ENCODE measurements around the gene ANKH.
A peak's percentile ranks its signal among the peaks of the same experiment; 100 is the strongest.

Gene ANKH

GRCh38 chr5:14668181-14668591 lies 203.4 kb downstream of the ANKH start:
- no peak for DNase-seq (ENCODE audit: extremely low read depth, low read depth)
- TF ChIP-seq, protein P1, sequence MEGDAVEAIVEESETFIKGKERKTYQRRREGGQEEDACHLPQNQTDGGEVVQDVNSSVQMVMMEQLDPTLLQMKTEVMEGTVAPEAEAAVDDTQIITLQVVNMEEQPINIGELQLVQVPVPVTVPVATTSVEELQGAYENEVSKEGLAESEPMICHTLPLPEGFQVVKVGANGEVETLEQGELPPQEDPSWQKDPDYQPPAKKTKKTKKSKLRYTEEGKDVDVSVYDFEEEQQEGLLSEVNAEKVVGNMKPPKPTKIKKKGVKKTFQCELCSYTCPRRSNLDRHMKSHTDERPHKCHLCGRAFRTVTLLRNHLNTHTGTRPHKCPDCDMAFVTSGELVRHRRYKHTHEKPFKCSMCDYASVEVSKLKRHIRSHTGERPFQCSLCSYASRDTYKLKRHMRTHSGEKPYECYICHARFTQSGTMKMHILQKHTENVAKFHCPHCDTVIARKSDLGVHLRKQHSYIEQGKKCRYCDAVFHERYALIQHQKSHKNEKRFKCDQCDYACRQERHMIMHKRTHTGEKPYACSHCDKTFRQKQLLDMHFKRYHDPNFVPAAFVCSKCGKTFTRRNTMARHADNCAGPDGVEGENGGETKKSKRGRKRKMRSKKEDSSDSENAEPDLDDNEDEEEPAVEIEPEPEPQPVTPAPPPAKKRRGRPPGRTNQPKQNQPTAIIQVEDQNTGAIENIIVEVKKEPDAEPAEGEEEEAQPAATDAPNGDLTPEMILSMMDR (IDR thresholded peaks at IDR 0.05; ENCODE audit: low read depth, low read length): no peak

DNA sequence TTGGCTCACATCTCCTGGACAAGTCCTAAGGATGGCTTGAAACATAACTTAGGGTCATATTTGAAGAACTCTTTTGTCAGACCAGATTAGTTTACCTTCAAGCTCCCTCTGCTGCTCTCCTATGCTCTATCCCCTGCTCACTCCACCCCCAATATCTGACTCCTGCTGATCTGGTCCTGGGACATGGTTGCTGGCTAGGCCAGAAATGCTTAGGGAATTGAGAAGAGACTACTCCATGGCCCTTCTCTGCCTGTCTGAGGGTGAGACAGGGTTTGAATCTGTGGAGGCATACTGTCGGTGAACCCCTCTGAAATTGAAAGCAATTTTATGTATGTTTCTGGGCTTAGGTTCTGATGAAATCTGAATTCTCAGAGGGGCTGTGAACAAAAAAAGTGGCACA lies 203.8 kb downstream of the ANKH start:
- TF ChIP-seq, protein P1 (IDR thresholded peaks at IDR 0.05; ENCODE audit: low read depth, low read length): no peak
- DNase-seq (ENCODE audit: extremely low read depth, low read depth): no peak

GRCh38 chr5:14667290-14667689 lies 204.3 kb downstream of the ANKH start:
- DNase-seq (ENCODE audit: extremely low read depth, low read depth): no peak
- TF ChIP-seq, protein P1 (IDR thresholded peaks at IDR 0.05; ENCODE audit: low read depth, low read length): no peak

GRCh38 chr5:14666357-14666756 lies 205.2 kb downstream of the ANKH start:
- TF ChIP-seq, protein P1 (IDR thresholded peaks at IDR 0.05; ENCODE audit: low read depth, low read length): no peak
- DNase-seq (ENCODE audit: extremely low read depth, low read depth): no peak

DNA sequence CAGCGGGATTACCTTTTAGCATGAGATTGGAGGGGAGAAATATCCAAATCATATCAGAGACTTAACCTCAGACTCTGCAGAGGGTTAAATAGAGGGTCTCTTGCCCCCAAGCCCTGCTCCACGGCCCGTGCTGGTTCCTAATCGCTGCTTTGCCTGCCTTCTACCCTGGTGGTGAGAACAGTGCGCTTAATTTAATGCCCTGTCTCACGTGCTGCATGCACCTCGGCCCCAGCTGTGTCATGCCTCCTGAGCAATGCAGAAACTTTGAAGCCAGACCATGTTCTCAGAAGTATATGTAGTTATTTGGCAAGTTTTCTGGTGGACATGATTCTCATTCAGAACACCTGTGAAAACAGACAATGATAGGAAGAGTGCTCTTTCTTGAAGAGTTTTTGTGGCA lies 205.6 kb downstream of the ANKH start:
- TF ChIP-seq, protein P1 (IDR thresholded peaks at IDR 0.05; ENCODE audit: low read depth, low read length): no peak
- DNase-seq (ENCODE audit: extremely low read depth, low read depth): no peak

DNA sequence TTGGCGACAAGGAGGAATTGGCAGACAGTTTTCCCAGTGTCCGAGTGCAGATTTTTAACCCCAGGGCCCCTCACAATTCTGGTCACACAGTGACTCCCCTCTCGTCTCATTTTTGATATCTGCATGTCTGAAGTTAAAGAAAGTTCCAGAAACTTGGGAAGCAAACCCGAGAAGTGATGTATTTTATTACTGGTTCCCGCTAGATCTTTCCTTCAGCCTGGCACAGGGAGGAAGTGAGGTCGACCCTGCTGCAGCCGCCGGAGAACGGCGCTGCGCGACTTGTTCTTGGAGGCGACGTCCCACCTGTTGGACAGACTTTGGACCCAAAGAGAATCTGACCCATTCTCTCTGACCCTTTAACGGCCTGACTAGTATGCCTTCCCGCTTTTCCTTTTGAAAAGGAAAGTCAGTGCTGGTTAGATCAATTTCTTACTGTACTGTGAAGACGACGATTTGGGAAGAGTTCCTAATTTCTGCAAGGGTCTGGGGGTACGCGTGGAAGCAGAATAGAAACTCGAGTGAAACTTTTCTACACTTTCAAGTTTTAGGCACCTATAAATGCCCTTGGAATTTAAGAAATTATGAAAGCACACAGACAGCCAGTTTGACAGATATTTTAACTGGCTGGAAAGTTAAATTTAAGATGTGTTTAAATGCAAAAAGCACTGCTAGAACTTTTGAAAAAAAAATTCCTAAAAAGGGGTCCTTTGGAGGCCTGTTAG lies 206.3 kb downstream of the ANKH start:
- TF ChIP-seq, protein P1 (IDR thresholded peaks at IDR 0.05; ENCODE audit: low read depth, low read length): no peak
- DNase-seq (ENCODE audit: extremely low read depth, low read depth): no peak

DNA sequence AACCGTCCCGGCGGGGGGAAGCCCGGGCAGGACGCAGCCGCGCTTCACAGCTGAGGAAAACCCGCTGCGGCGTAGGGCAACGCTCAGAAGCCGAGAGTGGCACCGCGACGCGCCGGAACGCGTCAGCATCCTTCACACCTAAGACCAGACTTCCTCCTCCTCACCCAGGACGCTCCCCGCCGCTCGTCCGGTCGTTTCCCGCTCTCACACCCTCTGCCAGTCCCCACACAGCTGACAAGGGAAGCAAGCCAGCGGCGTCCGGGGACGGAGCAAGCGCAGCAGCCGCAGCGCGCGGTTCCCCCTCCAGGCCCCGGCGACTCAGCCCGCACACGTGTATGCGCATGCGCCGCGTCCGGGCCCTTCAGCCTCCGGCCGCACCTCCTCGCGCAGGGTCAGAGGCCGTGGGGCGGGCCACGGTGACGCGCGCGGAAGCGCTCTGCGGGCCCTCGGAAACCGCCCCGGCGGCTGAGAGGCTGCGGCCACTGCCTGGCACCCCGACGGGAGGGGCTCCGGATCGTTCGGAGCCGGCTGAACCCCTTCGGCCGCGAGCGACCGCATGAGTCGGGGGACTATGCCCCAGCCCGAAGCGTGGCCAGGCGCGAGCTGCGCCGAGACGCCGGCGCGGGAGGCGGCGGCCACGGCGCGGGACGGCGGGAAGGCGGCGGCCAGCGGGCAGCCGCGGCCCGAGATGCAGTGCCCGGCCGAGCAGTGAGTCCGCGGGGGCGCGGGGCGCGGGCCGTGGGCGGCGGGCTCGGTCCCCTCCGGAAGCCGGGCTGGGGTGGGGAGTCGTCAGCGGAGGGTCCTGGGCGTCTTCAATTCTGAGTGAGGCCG lies 207.1 kb downstream of the ANKH start, which contains the start of gene OTULIN:
TSS of gene OTULIN (plus strand) at position 449 of the 831 bp plus-strand sequence. CDS start at position 557, 108 bp downstream.
- TF ChIP-seq, protein P1 (IDR thresholded peaks at IDR 0.05; ENCODE audit: low read depth, low read length): no peak
- DNase-seq (ENCODE audit: extremely low read depth, low read depth): peak; percentile 70

All from AG09319 (cell line).